Measurements from ENCODE around the gene MT1F.
"Not testable (repeated sequence)": the region's sequence is repeated elsewhere in the genome, so short reads cannot be mapped to it uniquely, and the experiment has no call there.

MT1F gene

GRCh38 chr16:56657555-56658326 is at the start of gene MT1F:
Gene MT1F (plus strand): TSS chr16:56657959. CDS start chr16:56658059, 100 bp downstream.
- DNase-seq (ENCODE audit: low read depth, low spot score), result no peak

GRCh38 chr16:56608043-56608875 is 49.5 kb upstream of the MT1F start, which contains the start of gene MT2A:
Gene MT2A (plus strand): TSS chr16:56608584. CDS start chr16:56608656, 72 bp downstream.
- peak; percentile 92 for DNase-seq (ENCODE audit: low read depth, low spot score)

DNA sequence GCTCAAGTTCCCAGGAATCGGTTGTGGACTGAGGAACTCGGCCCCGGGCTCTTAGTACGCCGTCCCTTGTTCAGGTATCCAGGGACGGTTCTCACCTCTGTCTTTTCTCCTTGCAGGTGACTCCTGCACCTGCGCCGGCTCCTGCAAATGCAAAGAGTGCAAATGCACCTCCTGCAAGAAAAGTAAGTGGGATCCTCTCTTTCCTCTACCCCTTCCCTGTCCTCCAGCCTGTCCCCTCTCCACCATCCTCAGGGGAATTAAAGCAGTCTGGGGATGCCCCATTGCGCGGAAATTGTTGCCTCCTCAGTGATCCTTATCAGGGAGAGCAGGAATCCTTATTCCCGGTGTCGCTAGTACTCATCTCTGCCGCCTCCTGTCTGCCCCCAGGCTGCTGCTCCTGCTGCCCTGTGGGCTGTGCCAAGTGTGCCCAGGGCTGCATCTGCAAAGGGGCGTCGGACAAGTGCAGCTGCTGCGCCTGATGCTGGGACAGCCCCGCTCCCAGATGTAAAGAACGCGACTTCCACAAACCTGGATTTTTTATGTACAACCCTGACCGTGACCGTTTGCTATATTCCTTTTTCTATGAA is 48.8 kb upstream of the MT1F start:
- DNase-seq (ENCODE audit: low read depth, low spot score), result no peak

DNA sequence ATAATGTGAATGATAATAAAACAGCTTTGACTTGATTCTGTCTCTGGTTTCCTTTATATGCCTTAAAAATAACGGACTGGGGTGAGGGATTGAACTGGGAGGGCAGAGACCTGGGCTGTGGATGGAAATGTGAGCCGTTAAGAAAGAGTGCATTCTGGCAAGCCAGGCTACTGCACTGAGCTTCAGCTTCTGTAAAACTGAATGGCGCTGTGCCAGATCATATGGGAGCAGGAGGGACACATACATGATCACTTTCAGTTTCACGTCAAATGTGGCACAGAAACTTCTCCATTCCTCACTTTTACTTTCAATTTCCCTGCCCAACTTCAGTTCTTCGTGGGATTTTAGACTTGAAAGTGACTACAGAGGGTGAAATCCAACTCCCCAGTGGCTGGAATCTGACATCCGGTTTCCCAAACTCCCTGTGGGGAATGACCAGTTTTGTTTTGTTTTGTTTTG is 48.3 kb upstream of the MT1F start:
- DNase-seq (ENCODE audit: low read depth, low spot score), result no peak

DNA sequence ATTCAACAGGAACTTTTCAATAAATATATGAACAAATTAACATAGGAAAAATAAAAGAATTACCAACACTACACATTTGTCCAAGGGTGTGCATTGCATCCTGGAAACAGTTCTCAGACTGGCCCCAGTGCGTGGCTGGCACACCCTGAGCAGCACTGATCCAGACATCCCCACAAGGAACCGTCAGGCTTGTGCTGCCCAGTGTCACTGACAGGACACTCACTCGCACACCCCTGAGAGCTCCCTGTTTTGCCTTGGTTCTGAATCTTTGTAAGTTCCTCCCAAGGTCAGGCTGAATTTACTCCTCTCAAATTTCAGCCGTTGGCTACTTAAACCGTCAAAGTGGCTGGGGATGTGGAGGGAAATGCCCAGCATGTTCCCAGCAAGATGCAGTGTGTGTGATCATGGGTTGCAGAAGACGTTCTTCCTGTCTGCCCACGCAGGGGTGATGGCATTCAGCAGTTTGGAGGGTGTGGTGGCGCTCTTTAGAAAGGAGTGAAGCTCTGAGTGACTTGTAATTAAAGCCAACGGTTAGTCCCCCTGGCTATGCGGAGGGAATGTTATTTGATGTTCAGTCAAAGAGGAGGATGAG is 47.6 kb upstream of the MT1F start:
- DNase-seq (ENCODE audit: low read depth, low spot score), result no peak

DNA sequence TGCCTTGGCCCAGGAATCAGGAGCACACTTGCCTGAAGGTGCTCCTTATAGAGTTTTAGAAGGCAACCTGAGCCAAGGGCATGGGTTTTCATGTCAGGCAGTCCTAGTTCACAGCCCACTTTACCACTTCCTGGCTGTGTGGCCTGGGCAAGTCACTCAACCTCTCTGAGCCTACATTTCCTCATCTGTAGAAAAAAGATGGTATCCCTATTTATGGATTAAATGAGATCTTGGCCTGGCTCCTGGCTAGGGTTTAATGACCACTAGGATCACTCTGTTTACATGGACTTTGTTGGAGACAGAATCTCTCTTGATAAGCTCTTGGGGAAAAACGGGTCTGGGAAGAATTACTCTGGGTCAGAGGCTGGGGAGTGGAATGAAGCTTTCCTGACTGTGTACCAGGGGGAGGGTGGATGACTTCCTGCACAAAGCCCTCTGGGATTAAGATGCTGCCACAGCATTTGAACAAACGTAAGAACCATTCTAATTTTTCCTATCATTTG is 47.1 kb upstream of the MT1F start:
- no peak for DNase-seq (ENCODE audit: low read depth, low spot score)

DNA sequence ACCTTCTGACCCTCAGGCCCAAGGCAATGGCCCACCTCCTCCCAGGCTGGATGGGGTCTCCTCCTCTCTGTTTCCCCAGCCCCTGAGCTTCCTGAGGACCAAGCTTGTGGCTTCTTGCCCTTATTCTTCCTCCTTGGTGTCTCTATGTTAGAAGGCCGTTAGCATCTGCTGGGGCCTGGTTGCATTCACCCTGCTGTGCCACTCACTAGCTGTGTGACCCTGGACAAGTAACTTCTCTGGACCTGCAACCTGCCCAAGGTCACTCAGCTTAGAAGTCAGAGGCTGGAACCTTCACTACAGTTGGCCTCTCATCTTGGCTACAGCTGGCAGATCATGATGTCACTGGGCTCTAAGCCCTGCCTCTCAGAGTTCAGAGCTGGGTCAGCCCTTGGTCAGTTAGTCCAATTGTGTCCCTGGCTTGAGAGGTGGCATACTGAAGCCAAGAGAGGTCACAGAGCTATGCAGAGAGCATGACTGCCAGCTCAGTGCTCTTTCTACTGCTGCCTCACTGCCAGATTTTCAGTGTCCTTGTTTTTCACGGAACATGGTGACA is 46.4 kb upstream of the MT1F start:
- no peak for DNase-seq (ENCODE audit: low read depth, low spot score)

- DNase-seq (ENCODE audit: low read depth, low spot score), result no peak
These were observed 44.1 kb upstream of the MT1F start for GRCh38 chr16:56613706-56614105.

- DNase-seq (ENCODE audit: low read depth, low spot score), result no peak
These were observed 43.2 kb upstream of the MT1F start for GRCh38 chr16:56614549-56614991.

DNA sequence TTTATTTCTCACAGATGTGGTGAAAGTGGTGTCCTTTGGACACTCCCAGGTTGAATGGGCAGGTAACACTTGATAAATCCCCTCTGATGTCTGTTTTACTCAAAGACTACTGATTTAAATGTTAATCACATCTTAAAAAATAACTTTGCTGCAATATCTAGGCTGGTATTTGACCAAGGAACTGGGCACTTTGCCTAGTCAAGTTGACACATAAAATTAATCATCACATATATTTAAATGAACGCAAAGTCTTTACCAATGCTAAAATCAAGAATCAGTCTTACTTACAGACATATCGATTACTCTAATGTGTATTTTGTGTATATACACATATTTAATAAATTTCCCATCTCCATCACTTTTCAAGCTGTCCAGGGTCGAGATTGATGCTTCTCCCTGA is 42.4 kb upstream of the MT1F start:
- no peak for DNase-seq (ENCODE audit: low read depth, low spot score)

DNA sequence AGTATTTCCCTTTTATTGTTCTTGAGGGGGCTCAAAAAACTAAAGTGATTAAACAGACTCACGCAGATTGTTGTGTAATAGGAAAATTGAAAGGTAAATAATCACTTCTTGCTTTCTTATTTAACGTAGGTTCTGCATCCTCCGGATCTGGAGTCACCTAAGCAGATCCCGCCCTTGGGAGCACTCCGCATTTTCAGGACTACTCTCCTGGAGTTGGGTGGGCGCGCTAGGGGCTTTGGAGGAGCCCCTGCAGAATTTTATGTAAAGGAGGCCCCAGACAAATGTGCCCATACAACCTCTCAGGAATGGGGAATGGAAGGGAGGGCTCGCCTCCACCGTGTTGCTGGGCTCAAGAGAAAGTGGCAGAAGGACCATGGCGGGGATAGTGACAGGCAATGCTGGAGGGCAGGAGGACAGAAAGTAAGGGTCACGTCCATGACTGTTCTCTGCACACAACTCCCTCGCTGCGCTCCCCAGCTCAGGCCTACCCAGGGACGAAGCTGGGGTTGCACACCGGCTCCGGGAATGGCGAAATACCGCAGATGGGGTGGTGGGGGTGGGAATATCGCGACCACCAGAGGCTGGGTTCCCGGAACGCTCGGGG is 41.0 kb upstream of the MT1F start:
- no peak for DNase-seq (ENCODE audit: low read depth, low spot score)

- no peak for DNase-seq (ENCODE audit: low read depth, low spot score)
These were observed 40.3 kb upstream of the MT1F start for GRCh38 chr16:56617212-56618085.

- no peak for DNase-seq (ENCODE audit: low read depth, low spot score)
These were observed 39.6 kb upstream of the MT1F start for GRCh38 chr16:56618138-56618537.

GRCh38 chr16:56620339-56620897 is 37.3 kb upstream of the MT1F start:
- no peak for DNase-seq (ENCODE audit: low read depth, low spot score)

- DNase-seq (ENCODE audit: low read depth, low spot score), result not testable (repeated sequence)
These were observed 35.9 kb upstream of the MT1F start for GRCh38 chr16:56621665-56622445.

DNA sequence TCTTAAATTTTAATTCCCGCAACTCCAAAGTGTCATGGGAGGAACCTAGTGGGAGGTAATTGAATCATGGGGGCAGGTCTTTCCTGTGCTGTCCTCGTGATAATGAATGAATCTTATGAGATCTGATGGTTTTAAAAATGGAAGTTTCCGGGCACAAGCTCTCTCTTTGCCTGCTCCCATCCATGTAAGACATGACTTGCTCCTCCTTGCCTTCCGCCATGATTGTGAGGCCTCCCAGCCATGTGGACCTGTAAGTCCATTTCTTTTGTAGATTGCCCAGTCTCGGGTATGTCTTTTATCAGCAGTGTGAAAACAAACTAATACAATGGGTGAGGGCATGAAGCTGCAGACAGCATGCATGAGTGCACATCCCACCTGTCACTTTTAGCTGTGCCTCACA is 34.6 kb upstream of the MT1F start:
- not testable (repeated sequence) for DNase-seq (ENCODE audit: low read depth, low spot score)

- DNase-seq (ENCODE audit: low read depth, low spot score), result no peak
These were observed 34.1 kb upstream of the MT1F start for GRCh38 chr16:56623637-56624036.

GRCh38 chr16:56625140-56625942 is 32.4 kb upstream of the MT1F start, which contains the start of gene MT1E:
Gene MT1E (plus strand): TSS chr16:56625781. CDS start chr16:56625852, 71 bp downstream.
- DNase-seq (ENCODE audit: low read depth, low spot score), result no peak

Measured in smooth muscle cell of the brain vasculature (primary cell).